Memory B cell (primary cell): ENCODE results near the gene CCDC150.
A peak's percentile ranks its signal among the peaks of the same experiment; 100 is the strongest.
"Not testable (repeated sequence)": the region's sequence is repeated elsewhere in the genome, so short reads cannot be mapped to it uniquely, and the experiment has no call there.

Experiments used
- ATAC-seq: fragments of 150-1000 bp; cut with Tn5 transposase; 2 replicates; pipeline ENCODE4 v1.10.0; 2021; ENCODE audit warnings: low read depth, mild to moderate bottlenecking, moderate library complexity
- DNase-seq, 2 donors: peaks; one replicate each; pipeline ENCODE4 v3.0.0; 2022; ENCODE audit warnings: low spot score in 2 of 2
- H3K27ac Mint-ChIP-seq: one replicate; pipeline ENCODE4 v1.8.0; 2022; ENCODE audit warnings: mild to moderate bottlenecking, moderate library complexity, mixed read lengths
- H3K27me3 Mint-ChIP-seq: one replicate; pipeline ENCODE4 v1.8.0; 2022; ENCODE audit warnings: mixed read lengths
- H3K36me3 Mint-ChIP-seq: one replicate; pipeline ENCODE4 v1.8.0; 2022; ENCODE audit warnings: mild to moderate bottlenecking, mixed read lengths
- H3K4me1 Mint-ChIP-seq: one replicate; pipeline ENCODE4 v1.8.0; 2022; ENCODE audit warnings: mixed read lengths
- H3K4me3 Mint-ChIP-seq: one replicate; pipeline ENCODE4 v1.8.0; 2022; ENCODE audit warnings: mild to moderate bottlenecking, moderate library complexity, mixed read lengths
- H3K9me3 Mint-ChIP-seq: one replicate; pipeline ENCODE4 v1.8.0; 2022; ENCODE audit warnings: mixed read lengths

CCDC150 gene

DNA sequence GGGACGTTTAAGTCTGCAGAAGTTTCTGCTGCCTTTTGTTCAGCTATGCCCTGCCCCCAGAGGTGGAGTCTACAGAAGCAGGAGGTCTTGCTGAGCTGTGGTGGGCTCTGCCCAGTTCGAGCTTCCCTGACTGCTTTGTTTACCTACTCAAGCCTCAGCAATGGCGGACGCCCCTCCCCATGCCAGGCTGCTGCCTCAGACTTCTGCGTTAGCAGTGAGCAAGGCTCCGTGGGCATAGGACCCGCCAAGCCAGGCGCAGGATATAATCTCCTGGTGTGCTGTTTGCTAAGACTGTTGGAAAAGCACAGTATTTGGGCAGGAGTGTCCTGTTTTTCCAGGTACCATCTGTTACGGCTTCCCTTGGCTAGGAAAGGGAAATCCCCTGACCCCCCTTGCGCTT lies 70.5 kb downstream of the CCDC150 start:
- not testable (repeated sequence) for H3K4me1 Mint-ChIP-seq, H3K9me3 Mint-ChIP-seq, DNase-seq, H3K4me3 Mint-ChIP-seq, ATAC-seq, H3K27ac Mint-ChIP-seq, H3K27me3 Mint-ChIP-seq, H3K36me3 Mint-ChIP-seq

DNA sequence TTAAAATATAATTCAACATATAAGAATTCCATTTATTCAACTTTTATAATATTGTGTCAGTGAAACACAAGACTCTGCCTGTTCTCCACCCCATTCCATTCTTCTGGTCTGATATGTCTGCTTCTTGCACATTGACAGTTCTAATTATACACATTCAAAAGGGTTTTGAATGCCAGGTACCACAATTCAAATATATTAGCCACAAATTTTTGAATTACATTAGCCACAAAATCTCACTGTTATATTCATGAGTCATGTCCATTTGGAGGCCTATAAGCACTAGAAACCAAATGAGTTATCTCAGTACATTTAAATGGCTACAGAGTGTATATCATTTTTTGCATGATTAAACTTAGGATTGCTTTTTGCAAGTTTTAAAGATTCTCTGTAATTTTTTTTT lies 72.1 kb downstream of the CCDC150 start:
- Mint-ChIP-seq H3K9me3 (peaks cover 3% of the 10 kb centered on the region), H3K27ac (no peak overlapping the region), H3K36me3 (peaks cover 6% of the 10 kb centered on the region), H3K27me3 (no peaks in the 10 kb centered on the region), H3K4me3 (no peak overlapping the region), H3K4me1 (no peaks in the 10 kb centered on the region)
- no peak for ATAC-seq
- no peak for DNase-seq

DNA sequence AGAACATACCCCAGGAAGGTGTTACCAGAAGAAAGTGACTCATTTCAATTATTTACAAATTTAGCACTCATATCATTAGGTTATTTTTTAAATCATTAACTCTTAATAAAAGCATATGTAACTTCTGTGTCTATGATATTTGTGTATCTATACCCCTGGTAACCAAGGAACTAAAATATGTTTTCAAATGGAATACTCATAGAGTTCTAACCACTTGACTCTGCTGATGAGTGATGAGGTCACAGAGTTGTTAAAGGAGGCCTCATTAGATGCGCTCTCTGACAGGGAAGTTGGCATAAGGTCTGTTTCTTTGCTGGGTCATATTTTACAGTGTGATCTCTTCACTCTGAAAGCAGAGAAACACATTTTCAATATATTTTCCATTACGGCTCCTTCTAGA lies 73.4 kb downstream of the CCDC150 start:
- Mint-ChIP-seq H3K27me3 (no peaks in the 10 kb centered on the region), H3K27ac (no peak overlapping the region), H3K36me3 (peaks cover 6% of the 10 kb centered on the region), H3K4me1 (no peaks in the 10 kb centered on the region), H3K4me3 (no peak overlapping the region), H3K9me3 (peaks cover 3% of the 10 kb centered on the region)
- ATAC-seq (no peak), DNase-seq (no peak)

DNA sequence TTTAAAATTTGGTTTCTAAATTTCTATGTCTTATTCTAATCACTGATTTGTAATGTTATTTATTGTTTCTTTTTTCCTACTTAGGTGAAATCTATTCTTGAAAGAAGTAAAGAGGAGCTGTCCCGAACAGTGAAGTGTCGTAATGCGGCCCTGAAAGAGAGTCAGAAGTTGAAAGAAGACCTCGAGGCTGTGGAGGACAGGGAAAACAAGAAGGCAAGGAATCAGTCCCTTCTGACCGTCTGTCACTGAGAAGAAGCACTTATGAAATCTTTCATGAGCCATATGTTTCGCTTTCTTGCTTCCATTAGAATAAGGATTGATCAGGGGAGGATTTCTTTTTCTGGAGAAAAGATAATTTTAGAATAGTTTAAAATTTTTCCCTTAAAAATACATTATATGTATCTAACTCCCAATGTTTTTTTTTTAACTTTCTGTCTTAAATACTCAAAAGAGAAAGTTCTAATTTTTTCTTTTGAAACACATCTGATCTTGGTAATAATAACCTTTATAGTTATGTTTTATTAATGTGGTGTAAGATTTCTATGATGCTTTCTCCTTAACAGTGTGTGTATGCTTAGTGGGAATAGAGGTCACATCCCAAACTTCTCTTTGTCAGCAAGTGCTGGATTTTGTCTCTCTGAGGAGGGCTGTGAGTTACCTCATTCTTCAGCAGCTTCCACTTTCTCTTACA lies 79.0 kb downstream of the CCDC150 start:
- Mint-ChIP-seq H3K27me3 (no peaks in the 10 kb centered on the region), H3K27ac (no peak overlapping the region), H3K4me3 (no peak overlapping the region), H3K4me1 (no peaks in the 10 kb centered on the region), H3K9me3 (no peaks in the 10 kb centered on the region), H3K36me3 (no peaks in the 10 kb centered on the region)
- ATAC-seq (no peak), DNase-seq (no peak)

DNA sequence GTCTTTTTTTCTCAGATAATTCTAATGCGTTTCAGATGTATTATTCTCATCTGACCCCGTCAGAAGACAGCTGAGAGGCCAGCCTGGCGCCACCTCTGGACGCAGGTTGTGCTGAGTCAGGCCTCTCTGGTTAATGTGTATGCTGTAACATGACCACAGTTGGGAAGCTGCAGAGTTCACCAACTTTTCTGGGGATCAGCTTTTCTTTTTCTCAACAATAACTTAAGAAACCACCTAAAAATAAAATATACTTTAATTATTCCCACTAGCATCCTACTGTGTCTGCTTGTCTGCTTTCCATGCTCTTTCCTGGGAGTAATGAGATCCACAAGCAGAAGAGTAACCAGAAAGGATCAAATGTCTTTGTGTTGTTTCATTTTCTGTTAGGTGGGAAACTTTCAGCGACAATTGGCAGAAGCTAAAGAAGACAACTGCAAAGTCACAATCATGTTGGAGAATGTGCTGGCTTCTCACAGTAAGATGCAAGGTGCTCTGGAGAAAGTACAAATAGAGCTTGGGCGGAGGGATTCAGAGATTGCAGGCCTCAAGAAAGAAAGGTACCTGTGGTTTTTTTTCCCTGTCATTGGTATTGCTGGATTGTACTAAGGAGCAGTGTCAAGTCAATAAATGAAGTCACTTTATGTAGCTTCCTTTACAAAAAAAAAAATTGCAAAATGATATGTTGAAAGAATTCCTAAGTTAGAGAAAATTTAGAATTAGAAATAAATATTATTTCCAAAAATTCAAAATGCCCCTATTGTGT lies 79.8 kb downstream of the CCDC150 start:
- no peaks in the 10 kb centered on the region for H3K4me1 Mint-ChIP-seq
- no peaks in the 10 kb centered on the region for H3K9me3 Mint-ChIP-seq
- DNase-seq = no peak
- no peak for ATAC-seq
- no peaks in the 10 kb centered on the region for H3K36me3 Mint-ChIP-seq
- H3K27me3 Mint-ChIP-seq = no peaks in the 10 kb centered on the region
- H3K4me3 Mint-ChIP-seq = no peak overlapping the region
- H3K27ac Mint-ChIP-seq = no peak overlapping the region

DNA sequence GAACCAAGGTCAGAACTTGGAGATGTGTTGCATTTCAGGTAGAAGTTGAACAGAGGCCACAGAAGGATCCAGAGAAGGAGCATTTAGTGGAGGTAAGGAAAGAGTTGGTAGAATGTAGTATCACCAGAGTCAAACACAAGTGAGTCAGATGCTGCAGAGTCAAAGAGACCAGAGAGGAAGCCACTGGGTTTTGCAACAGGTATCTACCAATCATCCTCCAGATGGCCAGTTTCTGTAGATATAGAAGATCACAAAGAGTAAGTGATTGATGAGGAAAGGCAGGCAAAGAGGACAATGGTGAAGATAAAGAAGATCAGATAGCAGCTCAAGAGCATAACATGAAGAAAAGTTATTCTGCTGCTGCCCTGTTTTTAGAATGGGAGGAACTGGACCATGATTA lies 84.1 kb downstream of the CCDC150 start:
- ATAC-seq = no peak
- Mint-ChIP-seq H3K4me1 (no peaks in the 10 kb centered on the region), H3K27me3 (no peaks in the 10 kb centered on the region)

DNA sequence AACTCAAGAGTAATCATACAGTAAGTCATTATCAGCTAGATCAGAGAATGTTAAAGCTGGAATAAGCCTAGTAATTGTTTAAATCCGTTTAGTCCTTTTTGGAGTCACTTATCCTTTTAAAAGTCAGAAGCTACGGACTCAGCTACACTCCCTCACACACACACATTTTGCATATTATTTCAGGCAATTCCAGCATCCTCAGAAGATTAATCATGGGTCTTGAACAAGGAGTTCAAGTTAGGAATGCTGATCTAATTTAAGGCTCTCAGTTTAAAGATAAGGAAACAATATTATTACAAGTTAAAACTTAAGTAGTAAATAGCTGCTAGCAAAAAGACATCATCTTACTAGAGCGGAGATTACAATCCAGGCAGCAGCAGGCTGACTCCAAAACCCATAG lies 85.7 kb downstream of the CCDC150 start:
- H3K27me3 Mint-ChIP-seq = no peaks in the 10 kb centered on the region
- H3K27ac Mint-ChIP-seq = no peak overlapping the region
- no peak for ATAC-seq
- H3K4me3 Mint-ChIP-seq = no peak overlapping the region
- no peak for DNase-seq
- no peaks in the 10 kb centered on the region for H3K9me3 Mint-ChIP-seq
- no peaks in the 10 kb centered on the region for H3K36me3 Mint-ChIP-seq
- H3K4me1 Mint-ChIP-seq = no peaks in the 10 kb centered on the region

More for the DNA sequence above, 84.1 kb downstream of the CCDC150 start:
- H3K27ac Mint-ChIP-seq = no peak overlapping the region
- no peak for DNase-seq
- no peak overlapping the region for H3K4me3 Mint-ChIP-seq
- H3K9me3 Mint-ChIP-seq = no peaks in the 10 kb centered on the region
- H3K36me3 Mint-ChIP-seq = no peaks in the 10 kb centered on the region

DNA sequence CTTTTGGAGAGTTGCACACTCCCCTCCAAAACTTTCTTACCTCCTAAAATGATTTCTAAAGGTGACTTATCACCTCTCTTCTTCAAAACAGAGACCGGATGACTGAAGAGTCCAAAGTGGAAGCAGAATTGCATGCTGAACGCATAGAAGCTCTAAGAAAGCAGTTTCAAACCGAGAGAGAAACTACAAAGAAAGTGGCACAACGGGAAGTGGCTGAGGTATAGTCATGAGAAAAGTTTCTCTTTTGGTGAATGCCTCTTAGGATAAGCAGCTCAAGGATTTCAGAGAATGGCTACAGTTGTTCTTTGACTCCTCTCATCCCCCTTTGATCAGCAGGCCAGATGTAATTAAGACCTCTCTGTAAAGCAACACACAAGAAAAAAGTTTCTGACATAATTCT lies 86.4 kb downstream of the CCDC150 start:
- H3K27me3 Mint-ChIP-seq = no peaks in the 10 kb centered on the region
- H3K4me3 Mint-ChIP-seq = no peak overlapping the region
- H3K9me3 Mint-ChIP-seq = no peaks in the 10 kb centered on the region
- ATAC-seq = no peak
- no peaks in the 10 kb centered on the region for H3K4me1 Mint-ChIP-seq
- no peaks in the 10 kb centered on the region for H3K36me3 Mint-ChIP-seq
- DNase-seq = no peak
- peak overlapping the region; percentile 13 for H3K27ac Mint-ChIP-seq

DNA sequence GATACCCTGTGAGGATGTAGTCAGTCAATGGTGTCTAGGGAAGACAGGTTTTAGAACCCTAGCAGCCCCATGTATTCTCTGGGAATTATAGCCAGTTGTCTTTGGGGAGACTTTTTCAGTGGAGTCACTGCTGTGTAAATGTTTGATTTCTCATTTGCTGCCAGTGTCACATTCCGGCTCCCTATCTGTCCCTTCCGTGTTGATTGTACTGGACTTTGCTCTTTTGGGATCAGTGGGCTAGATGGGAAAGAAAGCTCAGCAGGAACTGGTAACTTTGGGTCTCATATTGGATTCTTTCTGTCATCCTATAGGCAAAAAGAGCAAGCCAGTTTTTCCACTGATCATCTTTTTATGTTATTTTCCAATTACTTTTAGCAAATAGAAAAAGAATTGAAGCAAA lies 89.9 kb downstream of the CCDC150 start:
- ATAC-seq = no peak
- no peaks in the 10 kb centered on the region for H3K36me3 Mint-ChIP-seq
- H3K4me1 Mint-ChIP-seq = no peaks in the 10 kb centered on the region
- no peak for DNase-seq
- H3K9me3 Mint-ChIP-seq = no peaks in the 10 kb centered on the region
- H3K4me3 Mint-ChIP-seq = no peak overlapping the region
- H3K27ac Mint-ChIP-seq = no peak overlapping the region
- H3K27me3 Mint-ChIP-seq = no peaks in the 10 kb centered on the region

DNA sequence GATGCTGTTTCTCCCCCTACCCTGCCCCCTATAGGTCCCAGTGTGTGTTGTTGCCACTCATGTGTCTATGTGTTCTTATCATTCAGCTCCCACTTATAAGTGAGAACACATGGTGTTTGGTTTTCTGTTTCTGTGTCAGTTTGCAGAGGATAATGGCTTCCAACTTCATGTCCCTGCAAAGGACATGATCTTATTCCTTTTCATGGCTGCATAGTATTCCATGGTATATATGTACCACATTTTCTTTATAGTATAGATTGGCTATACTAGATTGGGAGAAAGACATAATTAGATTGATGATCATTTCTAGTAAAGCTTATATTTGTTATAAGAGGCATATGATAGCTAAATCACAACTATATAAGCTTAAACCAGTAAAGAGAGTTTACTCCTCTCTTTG lies 97.1 kb downstream of the CCDC150 start:
- ATAC-seq, H3K4me3 Mint-ChIP-seq, H3K4me1 Mint-ChIP-seq, H3K27ac Mint-ChIP-seq, H3K36me3 Mint-ChIP-seq, DNase-seq, H3K9me3 Mint-ChIP-seq, H3K27me3 Mint-ChIP-seq: not testable (repeated sequence)

DNA sequence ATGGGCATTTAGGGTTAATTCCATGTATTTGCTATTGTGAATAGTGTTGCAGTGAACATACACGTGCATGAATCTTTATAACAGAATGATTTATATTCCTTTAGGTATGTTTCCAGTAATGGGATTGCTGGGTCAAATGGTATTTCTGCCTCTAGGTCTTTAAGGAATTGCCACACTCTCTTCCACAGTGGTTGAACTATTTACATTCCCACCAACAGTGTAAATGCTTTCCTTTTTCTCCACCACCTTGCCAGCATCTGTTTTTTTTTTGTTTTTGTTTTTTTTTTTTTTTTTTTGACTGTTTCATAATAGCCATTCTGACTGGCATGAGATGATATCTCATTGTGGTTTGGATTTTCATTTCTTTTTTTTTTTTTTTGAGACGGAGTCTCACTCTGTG lies 97.5 kb downstream of the CCDC150 start:
- ATAC-seq (no peak), DNase-seq (no peak)
- H3K27me3 Mint-ChIP-seq = no peaks in the 10 kb centered on the region
- H3K4me1 Mint-ChIP-seq = no peaks in the 10 kb centered on the region
- H3K9me3 Mint-ChIP-seq = peaks cover 8% of the 10 kb centered on the region
- H3K4me3 Mint-ChIP-seq = no peak overlapping the region
- no peak overlapping the region for H3K27ac Mint-ChIP-seq
- peaks cover 5% of the 10 kb centered on the region for H3K36me3 Mint-ChIP-seq

DNA sequence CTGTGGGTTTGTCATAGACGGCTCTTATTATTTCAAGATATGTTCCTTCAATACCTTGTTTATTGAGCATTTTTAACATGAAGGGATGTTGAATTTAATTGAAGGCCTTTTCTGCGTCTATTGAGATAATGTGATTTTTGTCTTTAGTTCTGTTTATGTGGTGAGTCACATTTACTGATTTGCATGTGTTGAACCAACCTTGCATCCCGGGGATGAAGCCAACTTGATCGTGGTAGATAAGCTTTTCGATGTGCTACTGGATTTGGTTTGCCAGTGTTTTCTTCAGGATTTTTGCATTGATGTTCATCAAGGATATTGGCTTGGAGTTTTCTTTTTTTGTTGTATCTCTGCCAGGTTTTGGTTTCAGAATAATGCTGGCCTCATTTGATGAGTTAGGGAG lies 99.5 kb downstream of the CCDC150 start:
- no peaks in the 10 kb centered on the region for H3K27me3 Mint-ChIP-seq
- H3K36me3 Mint-ChIP-seq = peaks cover 5% of the 10 kb centered on the region
- H3K4me3 Mint-ChIP-seq = no peak overlapping the region
- no peak for DNase-seq
- H3K4me1 Mint-ChIP-seq = no peaks in the 10 kb centered on the region
- H3K27ac Mint-ChIP-seq = no peak overlapping the region
- peaks cover 8% of the 10 kb centered on the region for H3K9me3 Mint-ChIP-seq
- ATAC-seq = no peak

DNA sequence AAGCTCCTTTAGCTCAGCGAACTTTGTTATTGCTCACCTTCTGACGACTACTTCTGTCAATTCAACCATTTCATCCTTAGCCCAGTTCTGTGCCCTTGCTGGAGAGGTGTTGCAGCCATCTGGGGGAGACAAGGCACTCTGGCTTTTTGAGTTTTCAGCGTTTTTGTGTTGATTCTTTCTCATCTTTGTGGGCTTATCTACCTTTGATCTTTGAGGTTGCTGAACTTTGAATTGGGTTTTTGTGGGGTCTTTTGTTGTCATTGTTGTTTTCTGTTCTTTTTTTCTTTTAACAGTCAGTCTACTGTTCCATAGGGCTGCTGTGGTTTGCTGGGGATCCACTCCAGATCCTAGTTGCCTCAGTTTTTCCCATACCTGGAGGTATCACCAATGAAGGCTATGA lies 102.7 kb downstream of the CCDC150 start:
- Mint-ChIP-seq H3K4me1 (no peaks in the 10 kb centered on the region), H3K27ac (no peak overlapping the region), H3K36me3 (no peaks in the 10 kb centered on the region), H3K4me3 (no peak overlapping the region), H3K27me3 (no peaks in the 10 kb centered on the region), H3K9me3 (peaks cover 4% of the 10 kb centered on the region)
- DNase-seq = no peak
- ATAC-seq = no peak

DNA sequence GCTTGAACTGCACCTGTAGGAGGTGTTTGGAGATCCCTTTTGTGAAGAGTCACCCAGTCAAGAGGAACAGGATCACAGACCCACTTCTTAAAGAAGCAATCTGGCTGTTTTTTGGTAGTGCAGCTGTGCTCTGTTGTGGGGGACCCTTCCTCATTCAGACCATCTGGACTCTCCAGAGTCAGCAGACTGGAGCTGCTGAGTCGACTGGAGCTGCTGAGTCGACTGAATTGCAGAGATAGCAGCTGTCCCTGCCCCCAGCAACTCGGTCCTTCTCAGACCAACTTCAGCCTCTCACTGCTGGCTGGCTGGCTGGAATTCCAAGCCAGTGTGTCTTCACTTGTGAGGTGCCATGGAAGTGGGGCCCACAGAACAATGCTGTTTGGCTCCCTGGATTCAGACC lies 103.2 kb downstream of the CCDC150 start:
- H3K9me3 Mint-ChIP-seq = peaks cover 4% of the 10 kb centered on the region
- no peak for DNase-seq
- ATAC-seq = no peak
- no peak overlapping the region for H3K4me3 Mint-ChIP-seq
- no peaks in the 10 kb centered on the region for H3K27me3 Mint-ChIP-seq
- no peak overlapping the region for H3K27ac Mint-ChIP-seq
- H3K4me1 Mint-ChIP-seq = no peaks in the 10 kb centered on the region
- no peaks in the 10 kb centered on the region for H3K36me3 Mint-ChIP-seq

DNA sequence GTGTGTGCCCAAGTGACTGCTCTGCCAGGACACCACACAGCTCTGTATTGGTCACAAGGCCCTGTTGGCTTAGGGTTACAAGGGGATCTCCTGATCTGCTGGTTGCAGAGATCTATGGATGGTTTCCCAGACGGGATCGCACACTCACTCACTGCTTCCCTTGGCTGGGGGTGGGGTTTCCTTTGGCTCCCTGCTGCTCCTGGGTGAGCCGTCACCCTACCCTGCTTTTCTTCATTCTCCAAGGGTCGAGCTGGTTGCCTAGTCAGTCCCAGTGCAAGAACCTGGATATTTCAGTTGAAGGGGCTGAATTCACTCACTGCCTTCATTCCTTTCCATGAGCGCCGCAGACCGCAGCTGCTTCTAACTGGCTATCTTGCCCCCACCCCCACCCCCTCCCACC lies 103.7 kb downstream of the CCDC150 start:
- no peaks in the 10 kb centered on the region for H3K36me3 Mint-ChIP-seq
- no peaks in the 10 kb centered on the region for H3K4me1 Mint-ChIP-seq
- H3K27me3 Mint-ChIP-seq = no peaks in the 10 kb centered on the region
- H3K4me3 Mint-ChIP-seq = no peak overlapping the region
- no peak for DNase-seq
- H3K9me3 Mint-ChIP-seq = peaks cover 4% of the 10 kb centered on the region
- ATAC-seq = no peak
- no peak overlapping the region for H3K27ac Mint-ChIP-seq
